Measurements from ENCODE around the gene RHEX. TPM values are rescaled to one million over a fixed set of nuclear protein-coding genes. Genes with fewer than 3 reads are reported as not detected.

RHEX gene
- total RNA-seq, 1 experiment from 2014 or later: not detected

- TF ChIP-seq HMGXB4 (CRISPR knock-in tag; IDR thresholded peaks at IDR 0.05) (no peak), ATF6 (CRISPR knock-in tag; IDR thresholded peaks at IDR 0.05) (no peak), ZNF423 (CRISPR knock-in tag; IDR thresholded peaks at IDR 0.05) (no peak), FOXJ3 (CRISPR knock-in tag; IDR thresholded peaks at IDR 0.05; ENCODE audit: borderline replicate concordance) (no peak), ATF3 (CRISPR knock-in tag; conservative IDR thresholded peaks at IDR 0.05) (no peak), NR3C1 (CRISPR knock-in tag; conservative IDR thresholded peaks at IDR 0.05; ENCODE audit: low read depth) (no peak), ZNF121 (CRISPR knock-in tag; IDR thresholded peaks at IDR 0.05) (no peak), ZMAT4 (CRISPR knock-in tag; IDR thresholded peaks at IDR 0.05) (no peak), AR (CRISPR knock-in tag; IDR thresholded peaks at IDR 0.05) (no peak), PRDM15 (CRISPR knock-in tag; IDR thresholded peaks at IDR 0.05) (no peak), ZNF263 (CRISPR knock-in tag; IDR thresholded peaks at IDR 0.05; ENCODE audit: low read depth) (no peak), ZNF512 (CRISPR knock-in tag; IDR thresholded peaks at IDR 0.05; ENCODE audit: borderline replicate concordance) (no peak), NFATC4 (CRISPR knock-in tag; IDR thresholded peaks at IDR 0.05) (no peak), OVOL2 (CRISPR knock-in tag; IDR thresholded peaks at IDR 0.05; ENCODE audit: borderline replicate concordance) (no peak), STAT6 (CRISPR knock-in tag; conservative IDR thresholded peaks at IDR 0.05; ENCODE audit: low read depth) (no peak), KAT7 (CRISPR knock-in tag; IDR thresholded peaks at IDR 0.05; ENCODE audit: borderline replicate concordance) (no peak)
- ATAC-seq (no peak), DNase-seq (ENCODE audit: low spot score) (no peak)
- Mint-ChIP-seq H3K4me1 (peaks cover 13% of the 10 kb centered on the region), H3K36me3 (peaks cover 4% of the 10 kb centered on the region), H3K27ac (no peak overlapping the region), H3K4me3 (no peak overlapping the region), H3K9me3 (peaks cover 35% of the 10 kb centered on the region), H3K27me3 (ENCODE audit: low read depth) (peaks cover 33% of the 10 kb centered on the region)
- ChIA-PET CTCF (no interaction called here), POLR2A (no interaction called here)
Observed at GRCh38 chr1:206121269-206121668, 68.3 kb downstream of the RHEX start.

Data from WTC11 (cell line).